ENCODE results near the gene SLC39A8.

Gene SLC39A8

GRCh38 chr4:102216666-102217065 is 128.6 kb downstream of the SLC39A8 start:
- TF ChIP-seq MEIS1 (CRISPR knock-in tag; IDR thresholded peaks at IDR 0.05; ENCODE audit: borderline replicate concordance) (no peak), SETDB1 (IDR thresholded peaks at IDR 0.05; ENCODE audit: insufficient read length, low read length) (no peak), EGR2 (tag by site-specific recombination; IDR thresholded peaks at IDR 0.05; ENCODE audit: low read depth) (no peak), SP2 (tag by site-specific recombination; IDR thresholded peaks at IDR 0.05) (no peak), ZNF239 (tag by site-specific recombination; IDR thresholded peaks at IDR 0.05) (no peak), ZNF658 (tag by site-specific recombination; IDR thresholded peaks at IDR 0.05) (no peak), CTCF (tag by site-specific recombination; IDR thresholded peaks at IDR 0.05) (no peak), REST (tag by site-specific recombination; IDR thresholded peaks at IDR 0.05) (no peak), ZNF155 (tag by site-specific recombination; IDR thresholded peaks at IDR 0.05) (no peak), ZNF692 (tag by site-specific recombination; IDR thresholded peaks at IDR 0.05) (no peak), KLF16 (tag by site-specific recombination; IDR thresholded peaks at IDR 0.05) (no peak), ZBTB21 (tag by site-specific recombination; IDR thresholded peaks at IDR 0.05) (no peak), ZBTB48 (tag by site-specific recombination; IDR thresholded peaks at IDR 0.05) (no peak), ZNF707 (tag by site-specific recombination; IDR thresholded peaks at IDR 0.05) (no peak), GFI1B (tag by site-specific recombination; IDR thresholded peaks at IDR 0.05) (no peak), ZNF24 (tag by site-specific recombination; IDR thresholded peaks at IDR 0.05) (no peak), ZNF211 (tag by site-specific recombination; IDR thresholded peaks at IDR 0.05; ENCODE audit: low read depth) (no peak), GLIS1 (tag by site-specific recombination; IDR thresholded peaks at IDR 0.05) (no peak)
- TF ChIP-seq, protein P1, sequence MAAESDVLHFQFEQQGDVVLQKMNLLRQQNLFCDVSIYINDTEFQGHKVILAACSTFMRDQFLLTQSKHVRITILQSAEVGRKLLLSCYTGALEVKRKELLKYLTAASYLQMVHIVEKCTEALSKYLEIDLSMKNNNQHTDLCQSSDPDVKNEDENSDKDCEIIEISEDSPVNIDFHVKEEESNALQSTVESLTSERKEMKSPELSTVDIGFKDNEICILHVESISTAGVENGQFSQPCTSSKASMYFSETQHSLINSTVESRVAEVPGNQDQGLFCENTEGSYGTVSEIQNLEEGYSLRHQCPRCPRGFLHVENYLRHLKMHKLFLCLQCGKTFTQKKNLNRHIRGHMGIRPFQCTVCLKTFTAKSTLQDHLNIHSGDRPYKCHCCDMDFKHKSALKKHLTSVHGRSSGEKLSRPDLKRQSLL (tag by site-specific recombination; IDR thresholded peaks at IDR 0.05): no peak
- no peak overlapping the region for H3K4me3 ChIP-seq (ENCODE audit: low read depth, low read length)
- ChIA-PET CTCF (no interaction called here), POLR2A (no interaction called here)
- H3K36me3 ChIP-seq (ENCODE audit: control insufficient read depth in 2 of 2, insufficient read depth in 1 of 2, low read length in 2 of 2): no peaks in the 10 kb centered on the region
- H3K4me1 ChIP-seq (ENCODE audit: control insufficient read depth, insufficient read depth, low read length): no peaks in the 10 kb centered on the region; the same call in 1 of the 2 replicates
- no peak overlapping the region for H3K27ac ChIP-seq (ENCODE audit: extremely low read depth, low read depth, low read length)
- no peaks in the 10 kb centered on the region for H3K9me3 ChIP-seq (ENCODE audit: control insufficient read depth, insufficient read depth, low read depth, low read length)

GRCh38 chr4:102213031-102213430 is 132.3 kb downstream of the SLC39A8 start:
- Histone ChIP-seq H3K4me3 (ENCODE audit: low read depth, low read length) (no peak overlapping the region), H3K4me1 (ENCODE audit: control insufficient read depth, insufficient read depth, low read length) (no peaks in the 10 kb centered on the region), H3K9me3 (ENCODE audit: control insufficient read depth, insufficient read depth, low read depth, low read length) (no peaks in the 10 kb centered on the region), H3K36me3 (ENCODE audit: control insufficient read depth in 2 of 2, insufficient read depth in 1 of 2, low read length in 2 of 2) (no peaks in the 10 kb centered on the region), H3K27ac (ENCODE audit: extremely low read depth, low read depth, low read length) (no peak overlapping the region)
- ChIA-PET POLR2A (no interaction called here), CTCF (no interaction called here)
- TF ChIP-seq, protein P2, sequence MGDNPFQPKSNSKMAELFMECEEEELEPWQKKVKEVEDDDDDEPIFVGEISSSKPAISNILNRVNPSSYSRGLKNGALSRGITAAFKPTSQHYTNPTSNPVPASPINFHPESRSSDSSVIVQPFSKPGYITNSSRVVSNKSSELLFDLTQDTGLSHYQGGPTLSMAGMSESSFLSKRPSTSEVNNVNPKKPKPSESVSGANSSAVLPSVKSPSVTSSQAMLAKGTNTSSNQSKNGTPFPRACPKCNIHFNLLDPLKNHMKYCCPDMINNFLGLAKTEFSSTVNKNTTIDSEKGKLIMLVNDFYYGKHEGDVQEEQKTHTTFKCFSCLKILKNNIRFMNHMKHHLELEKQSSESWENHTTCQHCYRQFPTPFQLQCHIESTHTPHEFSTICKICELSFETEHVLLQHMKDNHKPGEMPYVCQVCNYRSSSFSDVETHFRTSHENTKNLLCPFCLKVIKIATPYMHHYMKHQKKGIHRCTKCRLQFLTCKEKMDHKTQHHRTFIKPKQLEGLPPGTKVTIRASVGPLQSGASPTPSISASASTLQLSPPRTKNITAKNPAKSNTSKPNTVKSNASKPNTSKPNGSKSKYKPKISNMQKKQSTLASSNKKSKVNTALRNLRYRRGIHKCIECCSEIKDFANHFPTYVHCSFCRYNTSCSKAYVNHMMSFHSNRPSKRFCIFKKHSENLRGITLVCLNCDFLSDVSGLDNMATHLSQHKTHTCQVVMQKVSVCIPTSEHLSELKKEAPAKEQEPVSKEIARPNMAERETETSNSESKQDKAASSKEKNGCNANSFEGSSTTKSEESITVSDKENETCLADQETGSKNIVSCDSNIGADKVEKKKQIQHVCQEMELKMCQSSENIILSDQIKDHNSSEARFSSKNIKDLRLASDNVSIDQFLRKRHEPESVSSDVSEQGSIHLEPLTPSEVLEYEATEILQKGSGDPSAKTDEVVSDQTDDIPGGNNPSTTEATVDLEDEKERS (tag by site-specific recombination; IDR thresholded peaks at IDR 0.05): no peak
- no peak for TF ChIP-seq PRDM4 (tag by site-specific recombination; IDR thresholded peaks at IDR 0.05)
